GM19351 (cell line): ENCODE measurements around the gene SYT7.

Source experiments
- ATAC-seq: cut with Tn5 transposase; IDR thresholded peaks from one replicate; pipeline ENCODE4 v1.9.1; 2021; ENCODE audit warnings: mild to moderate bottlenecking, moderate library complexity; ENCODE audit not compliant: unreplicated experiment

SYT7 gene

DNA sequence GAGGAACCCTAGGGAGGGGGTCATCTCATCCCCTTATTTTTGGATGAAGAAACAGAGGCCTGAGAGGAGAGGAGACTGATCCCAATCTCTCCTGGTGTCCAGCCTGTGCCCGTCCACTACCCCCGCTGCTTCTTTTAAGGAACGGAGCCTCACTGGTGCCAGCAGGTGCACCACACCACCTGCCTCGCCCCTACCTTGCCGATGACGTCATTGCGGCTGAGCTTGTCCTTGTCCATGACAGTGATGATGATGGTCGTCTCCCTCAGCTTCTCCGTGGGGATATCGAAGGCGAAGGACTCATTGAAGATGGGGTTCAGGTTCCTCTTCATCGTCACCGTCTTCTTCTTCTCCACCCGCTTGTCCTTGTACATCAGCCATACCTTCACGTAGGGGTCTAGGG, 58.0 kb downstream of the SYT7 start:
- ATAC-seq, result no peak

DNA sequence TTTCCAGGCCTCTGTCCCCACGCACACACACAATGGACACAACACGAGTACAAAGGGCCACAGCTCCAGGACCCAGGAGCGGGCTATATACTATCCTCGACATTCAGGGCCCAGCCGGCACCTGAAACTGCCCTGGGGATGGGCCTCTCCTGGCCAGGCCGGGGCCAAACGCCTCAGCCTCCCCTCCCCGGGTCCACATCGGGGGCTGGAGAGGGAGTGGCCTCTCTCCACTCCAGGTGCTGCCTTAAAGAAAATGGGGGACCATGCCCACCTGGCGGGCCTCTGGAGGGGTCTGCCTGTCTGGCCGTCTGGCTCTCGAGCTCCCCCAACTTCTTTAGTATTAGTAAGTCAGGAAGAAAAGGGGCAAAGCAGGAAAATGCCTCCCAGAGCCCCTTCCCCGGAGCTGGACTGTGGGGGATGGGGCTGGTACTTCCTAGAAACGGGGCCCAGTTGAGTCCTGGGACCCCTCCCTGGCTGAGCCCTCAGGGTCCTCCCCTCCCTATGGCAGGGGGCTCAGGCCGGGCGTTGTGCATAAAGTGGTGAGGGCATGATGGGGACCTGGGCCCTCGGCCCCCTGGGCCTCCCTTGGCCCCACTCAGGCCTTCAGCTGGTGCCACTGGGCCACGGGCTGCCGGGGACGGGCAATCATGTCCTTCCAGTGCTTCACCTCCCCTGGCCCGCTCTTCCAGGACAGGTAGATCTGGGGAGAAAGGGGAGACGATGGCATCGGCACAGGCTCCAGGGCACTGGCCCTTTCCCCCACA, 62.7 kb downstream of the SYT7 start:
- no peak for ATAC-seq

DNA sequence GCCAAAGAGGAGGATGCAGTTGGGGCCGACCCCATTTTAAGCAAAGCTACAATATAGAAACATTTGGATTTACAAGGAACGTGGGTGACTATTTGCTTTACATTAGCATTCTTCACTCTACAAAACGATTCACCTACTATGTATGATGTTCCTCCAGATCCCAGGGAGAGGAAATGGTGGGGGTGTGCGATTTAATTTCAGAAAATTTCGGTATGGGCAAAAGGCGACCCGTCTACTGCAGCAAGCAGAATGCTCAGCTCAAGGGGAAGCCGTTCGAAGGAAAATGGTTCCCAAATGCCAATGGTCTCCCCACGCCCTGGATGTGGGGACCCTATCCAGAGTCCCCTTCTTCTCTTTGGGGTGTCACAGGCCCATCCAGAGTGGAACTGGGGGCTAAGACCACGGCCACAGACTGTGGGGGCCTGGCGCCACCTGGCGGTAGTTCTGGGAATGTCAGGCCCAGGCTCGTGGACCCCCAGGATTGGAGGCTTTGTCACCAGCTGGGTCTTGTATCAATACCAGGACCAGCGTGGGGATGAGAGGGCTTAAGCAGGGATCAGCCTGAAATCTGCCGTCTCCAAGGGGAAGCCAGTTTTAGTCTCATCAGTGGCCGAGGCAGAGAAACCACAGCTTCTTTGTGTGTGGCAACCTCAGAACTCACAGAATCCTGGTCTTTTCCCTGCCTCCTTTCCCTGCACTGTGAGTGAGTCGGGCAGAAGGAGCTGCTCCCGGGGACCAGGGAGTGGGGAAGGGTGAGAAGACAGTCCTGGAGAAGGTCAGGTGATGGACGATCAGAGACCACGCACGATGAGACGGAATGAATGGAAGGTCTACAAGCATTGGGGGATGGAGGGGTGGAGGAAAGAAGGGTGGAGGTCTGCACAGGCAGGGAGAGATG, 64.0 kb downstream of the SYT7 start:
- no peak for ATAC-seq

DNA sequence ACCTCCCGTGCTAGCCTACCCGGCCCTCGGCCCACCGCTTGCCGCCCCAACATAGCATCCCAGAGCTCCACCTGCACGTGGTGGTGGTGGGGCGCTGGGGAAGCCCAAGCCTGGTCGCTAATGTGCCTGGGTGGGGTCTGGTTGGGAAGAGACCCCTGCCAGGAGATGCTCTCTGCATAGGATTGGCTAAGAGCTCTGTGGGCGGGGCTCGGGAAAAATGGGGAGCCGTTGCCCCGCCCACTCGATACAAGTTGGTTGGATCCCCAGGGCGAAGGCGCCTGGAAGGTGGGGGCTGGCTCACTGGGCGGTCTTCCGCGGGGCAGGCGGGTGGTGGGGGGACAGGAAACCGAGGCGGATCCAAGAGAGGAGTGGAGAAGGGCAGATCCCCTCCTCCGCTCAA, 64.7 kb downstream of the SYT7 start:
- no peak for ATAC-seq

DNA sequence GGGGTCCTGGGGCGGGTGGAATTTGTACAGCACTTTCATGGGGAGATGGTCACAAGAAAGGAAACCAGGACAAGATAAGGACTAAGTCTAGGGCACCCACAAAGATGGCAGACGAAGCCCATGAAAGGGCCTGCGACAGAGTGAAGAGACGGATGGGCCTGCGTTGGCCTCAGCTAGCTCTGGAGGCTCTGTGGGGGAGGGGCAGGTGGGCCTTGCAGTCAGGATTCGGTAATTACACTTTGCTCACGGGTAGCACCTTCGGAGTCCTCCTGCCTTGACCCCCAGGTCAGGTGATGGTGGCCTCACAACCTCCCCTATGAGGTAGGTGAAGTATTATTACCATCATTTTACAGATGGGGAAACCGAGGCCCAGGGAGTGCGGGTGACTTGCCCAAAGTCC, 65.2 kb downstream of the SYT7 start:
- ATAC-seq, result no peak

DNA sequence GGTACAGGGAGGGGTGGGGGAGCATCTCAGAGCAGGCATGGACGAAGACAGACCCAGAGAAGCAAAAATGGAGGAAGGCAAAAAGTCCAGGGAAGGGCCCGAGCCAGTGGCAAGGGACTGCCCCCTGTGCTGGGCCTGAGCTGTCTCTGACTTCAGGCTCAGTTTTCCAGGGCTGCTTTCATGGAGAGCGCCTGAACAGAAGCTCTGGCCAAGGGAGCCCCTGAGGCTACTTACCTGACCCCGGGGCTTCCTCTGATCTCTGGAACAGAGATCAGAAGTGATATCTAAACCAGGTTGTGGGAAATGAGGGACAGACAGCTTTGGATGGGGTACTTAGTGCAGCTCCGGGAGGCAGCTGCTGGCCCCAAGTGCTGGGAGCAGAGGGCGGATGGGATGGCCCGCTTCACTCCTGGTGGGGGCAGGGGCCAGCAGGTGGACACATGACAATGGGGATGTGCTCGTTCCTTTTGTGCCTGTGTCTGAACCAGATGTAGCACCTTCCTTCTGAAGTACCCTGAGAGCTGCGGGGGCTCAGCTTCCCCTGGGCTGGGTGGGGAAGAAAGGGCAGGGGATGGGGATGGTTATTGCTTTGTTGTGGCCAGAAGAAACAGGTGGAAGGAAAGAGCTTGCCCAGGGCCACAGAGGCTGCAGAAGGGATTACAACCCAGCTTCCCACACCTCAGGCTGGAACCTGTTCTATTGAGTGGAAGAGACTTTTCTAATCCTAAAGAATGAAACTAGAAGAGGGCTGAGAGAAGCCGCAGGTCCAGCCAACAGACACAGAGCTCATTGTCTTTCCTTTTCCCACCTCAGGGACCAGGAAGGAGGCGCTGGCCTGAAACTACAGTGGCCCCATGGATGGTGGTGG, 66.6 kb downstream of the SYT7 start:
- ATAC-seq, result no peak

DNA sequence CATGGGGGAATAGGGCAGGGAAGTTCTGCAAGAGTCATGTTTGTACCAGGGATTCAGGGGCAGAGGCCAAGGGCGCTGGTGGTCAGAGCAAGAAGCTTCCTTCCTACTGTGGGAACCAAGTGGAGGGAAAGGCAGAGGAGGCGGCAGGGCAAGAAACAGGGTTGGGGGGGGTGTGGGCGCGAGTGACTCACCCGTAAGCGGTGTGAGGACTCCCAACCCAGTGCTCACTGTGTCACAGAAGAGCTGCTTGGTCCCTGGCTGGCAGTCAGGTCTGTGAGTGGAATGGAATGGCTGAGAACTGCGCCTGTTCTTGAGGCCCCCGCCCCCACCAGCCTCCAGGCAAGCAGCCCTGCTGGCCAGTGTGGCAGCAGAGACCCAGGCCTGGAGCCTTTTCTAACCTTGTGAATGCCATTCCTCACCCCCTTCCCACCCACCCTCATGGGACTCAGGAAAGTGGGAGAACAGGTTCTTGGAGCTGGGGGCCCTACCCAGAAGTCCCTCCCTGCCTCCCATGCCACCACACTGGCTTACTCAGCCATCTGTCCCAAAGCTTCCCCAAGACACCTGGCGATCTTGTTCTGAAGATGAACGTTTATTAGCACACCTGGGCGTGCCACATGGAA, 67.6 kb downstream of the SYT7 start:
- ATAC-seq, result no peak

DNA sequence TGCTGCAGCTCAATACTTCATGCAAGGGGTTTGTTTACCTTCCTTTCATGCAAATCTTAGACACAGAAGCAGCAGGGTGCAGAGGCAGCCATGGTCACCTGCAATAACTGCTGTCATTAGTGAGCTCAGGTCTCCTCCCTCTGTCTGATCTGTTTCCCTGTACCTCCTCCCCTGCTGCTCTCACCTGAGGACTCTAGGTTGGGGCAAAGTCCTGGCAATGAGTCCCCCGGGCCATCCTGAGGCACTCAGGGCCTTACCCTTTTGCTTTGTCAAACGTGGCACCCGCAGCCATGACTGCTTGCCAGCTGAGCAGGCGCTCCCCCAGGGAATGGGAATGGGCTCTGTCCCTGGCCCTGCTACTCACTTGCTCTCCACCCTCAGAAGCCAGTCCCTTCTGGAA, 68.4 kb downstream of the SYT7 start:
- no peak for ATAC-seq

DNA sequence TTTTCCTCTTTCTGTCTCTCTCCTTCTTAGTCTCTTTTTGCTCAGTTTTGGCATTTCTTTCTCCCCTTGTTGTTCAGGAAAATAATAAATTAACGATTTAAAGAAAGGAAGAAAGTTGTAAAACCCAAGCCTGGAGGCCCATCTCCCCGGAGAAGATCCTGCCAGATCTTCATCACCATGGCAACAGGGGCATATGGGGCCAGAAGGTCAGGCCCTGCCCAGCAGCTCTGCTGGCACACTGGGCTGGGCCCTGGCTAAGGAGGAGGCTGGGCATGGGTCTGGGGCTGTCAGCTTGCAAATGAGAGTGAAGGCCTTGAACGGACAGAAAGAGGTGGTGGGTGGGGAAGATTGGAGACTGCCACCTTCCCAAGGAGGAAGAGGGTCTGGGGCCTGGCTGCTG, 69.5 kb downstream of the SYT7 start:
- no peak for ATAC-seq

DNA sequence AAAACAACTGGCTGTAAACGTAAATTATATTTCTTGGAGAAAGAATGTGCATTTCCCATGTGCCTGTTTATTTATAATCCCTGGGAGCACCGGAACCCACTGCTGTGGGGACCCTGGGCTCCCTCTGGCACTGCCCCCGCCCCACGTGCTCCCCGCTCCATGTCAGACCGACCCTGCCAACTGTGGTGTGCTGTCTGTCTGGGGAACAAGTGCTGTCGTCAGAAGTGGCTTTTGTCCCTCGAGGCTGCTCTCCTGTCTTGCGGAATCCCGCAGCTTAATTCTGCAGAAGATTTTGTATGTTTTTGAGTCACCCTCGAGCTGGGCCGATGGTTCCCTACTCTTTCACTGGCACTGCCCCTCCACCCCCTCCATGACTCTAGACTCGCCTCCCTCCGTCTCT, 69.9 kb downstream of the SYT7 start:
- ATAC-seq, result no peak

DNA sequence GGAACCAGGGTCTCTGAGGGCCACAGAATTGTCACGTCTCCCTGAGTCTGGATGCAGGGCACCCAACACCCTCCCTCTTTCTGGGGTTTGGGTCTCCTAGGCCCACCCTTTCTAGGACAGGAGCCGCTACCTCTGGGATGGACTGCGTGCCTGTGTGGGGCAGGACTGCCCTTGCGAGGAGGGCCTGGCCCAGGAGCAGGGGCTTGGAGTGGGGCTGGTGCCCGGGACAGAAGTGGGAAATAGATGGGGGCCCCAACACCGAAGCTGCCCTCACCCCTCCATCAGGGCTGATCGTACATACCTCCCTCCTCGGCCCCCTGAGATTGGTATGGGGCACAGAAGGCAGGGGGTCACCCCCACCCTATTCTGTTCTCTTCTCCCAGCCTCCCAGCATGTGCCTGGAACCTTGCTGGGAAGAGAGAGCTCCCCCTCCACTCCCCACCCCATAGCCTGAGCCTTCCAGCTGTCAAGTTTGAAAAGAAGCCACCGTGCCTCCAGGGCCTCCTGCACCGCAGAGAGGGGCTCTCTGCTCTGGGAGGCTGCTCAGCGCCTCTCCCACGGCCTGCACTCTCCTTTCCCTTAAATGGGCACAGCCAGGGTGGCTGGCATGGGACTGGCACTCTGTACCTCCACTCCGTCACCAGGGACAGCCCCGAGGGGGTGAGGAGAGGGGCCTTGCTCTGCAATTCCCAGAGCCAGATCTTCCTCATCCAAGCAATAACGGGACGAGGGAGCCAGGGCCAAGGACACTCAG, 70.5 kb downstream of the SYT7 start:
- ATAC-seq, result no peak

DNA sequence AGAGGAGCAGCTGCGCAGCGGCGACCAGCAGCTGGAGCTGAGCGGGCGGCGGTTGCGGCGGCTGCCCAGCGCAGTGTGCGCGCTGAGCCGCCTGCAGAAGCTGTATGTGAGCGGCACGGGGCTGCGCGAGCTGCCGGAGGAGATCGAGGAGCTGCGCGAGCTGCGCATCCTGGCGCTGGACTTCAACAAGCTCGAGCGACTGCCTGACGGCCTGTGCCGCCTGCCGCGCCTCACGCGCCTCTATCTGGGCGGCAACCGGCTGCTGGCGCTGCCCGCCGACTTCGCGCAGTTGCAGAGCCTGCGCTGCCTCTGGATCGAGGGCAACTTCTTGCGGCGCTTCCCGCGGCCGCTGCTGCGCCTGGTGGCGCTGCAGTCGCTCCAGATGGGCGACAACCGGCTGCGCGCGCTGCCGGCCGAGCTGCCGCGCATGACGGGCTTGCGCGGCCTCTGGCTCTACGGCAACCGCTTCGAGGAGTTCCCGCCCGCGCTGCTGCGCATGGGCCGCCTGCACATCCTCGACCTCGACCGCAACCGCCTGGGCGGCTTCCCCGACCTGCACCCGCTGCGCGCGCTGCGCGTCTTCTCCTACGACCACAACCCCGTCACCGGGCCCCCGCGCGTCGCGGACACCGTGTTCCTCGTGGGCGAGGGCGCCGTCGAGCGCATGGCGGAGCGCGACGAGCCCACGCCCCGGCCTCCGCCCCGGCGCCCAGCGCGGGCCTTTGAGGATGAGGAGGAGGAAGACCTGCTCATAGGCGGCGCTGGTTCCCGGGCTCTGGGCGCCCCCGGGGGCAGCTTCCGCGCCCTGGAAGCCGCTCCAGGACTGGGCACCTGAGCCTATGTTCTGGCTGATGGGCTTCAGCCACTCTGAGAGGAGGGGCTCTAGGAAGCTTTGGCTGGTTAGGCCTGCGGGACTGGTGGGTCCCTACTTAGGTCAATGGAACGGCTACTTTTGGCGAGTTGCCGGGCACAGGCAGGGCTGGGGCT, 71.5 kb downstream of the SYT7 start:
- ATAC-seq, result peak; percentile 80

DNA sequence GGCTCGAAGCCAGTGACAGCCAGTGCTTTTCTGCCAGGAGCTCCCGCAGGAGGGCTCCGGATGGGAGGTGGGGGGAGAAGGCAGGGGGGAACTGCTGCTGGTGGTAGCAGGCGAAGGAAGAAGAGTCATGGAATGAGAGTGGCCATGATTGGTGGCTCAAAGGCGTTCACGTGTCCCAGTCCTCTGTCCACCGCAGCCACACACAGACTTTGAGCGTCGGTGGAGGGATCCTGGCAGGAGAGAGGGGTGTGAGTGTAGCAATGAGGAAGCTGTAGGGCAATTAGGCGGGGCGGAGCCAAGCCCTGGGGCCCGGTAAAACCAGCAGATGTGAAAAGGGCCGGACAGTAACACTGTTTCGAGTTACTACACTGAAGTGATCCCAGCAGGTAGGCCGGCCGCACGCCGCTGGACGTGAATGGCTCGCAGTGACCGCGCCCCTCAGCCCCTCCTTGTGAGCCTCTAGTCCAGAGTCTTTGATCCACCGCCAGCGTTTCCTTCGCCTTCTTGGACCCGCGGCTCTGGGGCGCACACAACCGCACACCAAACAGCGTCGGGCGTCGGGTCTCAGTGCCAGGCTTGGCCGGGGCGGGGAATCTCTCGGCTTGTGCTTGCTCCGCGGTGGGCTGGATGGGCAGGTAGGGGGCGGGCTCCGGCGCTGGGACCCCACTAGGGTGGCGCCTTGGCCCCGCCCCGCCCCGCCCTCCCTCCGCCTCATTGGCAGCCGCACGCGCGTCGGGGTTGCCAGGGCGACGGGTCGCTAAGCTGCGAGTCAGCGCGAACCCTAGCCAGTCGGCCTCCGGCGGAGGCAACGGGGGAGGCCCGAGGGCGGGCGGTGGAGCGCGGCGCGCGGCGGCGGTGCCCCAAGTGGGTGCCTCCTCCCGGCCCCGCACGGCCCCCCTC, 72.7 kb downstream of the SYT7 start, which contains the start of gene LRRC10B:
LRRC10B (plus strand) TSS at position 788 of the 900 bp plus-strand sequence. CDS start 250 bp downstream, outside the sequence.
- ATAC-seq, result no peak

DNA sequence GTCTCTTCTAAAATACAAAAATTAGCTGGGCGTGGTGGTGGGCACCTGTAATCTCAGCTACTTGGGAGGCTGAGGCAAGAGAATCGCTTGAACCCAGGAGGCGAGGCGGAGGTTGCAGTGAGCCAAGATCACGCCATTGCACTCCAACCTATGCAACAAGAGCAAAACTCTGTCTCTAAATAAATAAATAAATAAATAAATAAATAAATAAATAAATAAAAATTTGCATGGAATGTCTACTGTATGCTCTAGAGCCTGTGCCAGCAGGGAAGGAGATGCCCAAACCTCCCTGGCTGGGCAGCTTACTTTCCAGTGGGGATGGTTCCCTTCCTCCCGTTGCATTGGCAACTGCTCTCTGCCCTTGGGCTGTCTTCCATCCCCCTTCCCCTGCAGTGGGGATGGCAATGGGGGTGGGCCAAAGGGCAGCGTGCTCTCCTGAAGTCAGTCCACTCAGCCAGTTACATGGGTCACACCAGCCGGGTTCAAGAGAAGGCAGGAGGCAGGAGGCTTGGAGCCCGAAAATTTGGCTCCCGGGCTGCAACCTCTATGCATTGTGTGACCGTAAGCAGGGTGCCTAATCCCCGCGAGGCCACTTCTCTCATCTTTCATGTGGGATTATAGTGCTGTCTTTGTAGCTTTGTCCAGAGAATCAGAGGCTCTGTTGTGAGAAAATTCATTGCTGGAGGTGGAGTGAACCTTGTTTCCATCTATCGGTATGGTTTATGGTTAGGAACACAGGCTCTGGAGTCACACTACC, 73.7 kb downstream of the SYT7 start:
- no peak for ATAC-seq

DNA sequence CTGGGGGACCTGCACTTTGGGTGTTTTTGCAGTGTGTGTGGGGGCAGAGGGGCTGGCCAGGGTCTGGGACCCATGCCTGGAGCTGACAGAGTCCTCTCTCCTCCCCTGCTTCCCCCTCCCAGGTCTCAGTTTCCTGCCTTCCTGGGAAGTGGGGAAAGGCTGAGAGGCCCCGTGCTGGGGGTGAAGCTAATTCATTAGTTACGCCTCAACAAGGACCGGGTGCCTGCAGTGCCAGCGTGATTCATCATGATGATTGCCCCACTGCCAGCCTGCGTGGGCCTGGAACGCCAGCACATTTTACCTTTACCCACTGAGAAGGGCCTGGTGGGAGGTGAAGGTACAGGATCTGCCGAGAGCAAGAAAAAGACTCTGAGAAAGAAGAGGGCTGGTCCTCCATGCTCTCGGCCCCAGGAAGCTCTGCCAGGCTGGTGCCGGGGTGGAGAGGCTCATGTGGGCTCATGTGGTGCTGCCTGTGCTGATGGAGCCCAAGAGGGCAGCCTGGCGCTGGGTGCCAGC, 75.2 kb downstream of the SYT7 start:
- ATAC-seq, result no peak

DNA sequence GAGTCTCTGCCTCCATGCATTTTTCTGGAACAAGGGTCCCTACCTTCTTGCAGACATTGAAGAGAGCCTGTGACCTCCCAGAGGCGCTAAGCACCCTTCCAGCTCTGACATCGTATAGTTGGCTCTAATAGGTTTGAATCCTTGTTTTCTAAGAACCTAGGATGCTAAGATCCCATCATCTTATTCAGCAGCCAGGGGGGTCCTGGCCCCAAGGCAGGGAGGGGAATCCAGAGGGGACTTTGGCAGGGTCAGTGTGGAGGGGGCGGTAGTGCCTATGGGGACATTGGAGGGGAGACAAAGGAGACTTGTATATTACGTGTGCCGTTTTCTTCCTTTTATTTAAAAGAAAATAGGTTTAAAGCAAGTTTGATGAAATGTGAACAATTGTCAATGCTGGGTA, 75.8 kb downstream of the SYT7 start:
- no peak for ATAC-seq
